ENCODE measurements around the gene RAF1. TPM values are rescaled to one million over a fixed set of nuclear protein-coding genes. Genes with fewer than 3 reads are reported as not detected.

The RAF1 gene
- total and polyA plus RNA-seq, 9 of the 15 experiments (the other 6 are each of a cell fraction or from before 2014, with no cell fraction given), result 28.0 to 183 (median 85.6) TPM

DNA sequence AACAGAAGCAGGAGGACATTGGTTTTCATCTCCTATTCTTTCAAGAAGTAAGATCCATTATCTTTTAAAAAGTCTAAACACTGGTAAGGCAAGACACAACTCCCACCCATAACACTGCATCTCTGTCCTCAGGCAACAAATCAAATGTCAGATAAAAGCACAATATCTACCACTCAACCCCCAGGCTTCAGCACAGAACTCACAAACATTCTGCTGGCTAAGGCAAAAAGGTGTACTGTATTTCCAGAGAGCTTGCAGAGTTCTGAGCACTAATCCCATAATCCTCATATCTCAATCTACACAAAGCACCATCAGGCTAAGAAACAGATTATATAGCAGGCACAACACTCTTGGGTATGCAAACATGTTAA, 20.9 kb downstream of the RAF1 start (continued):
- TF ChIP-seq, protein P1, sequence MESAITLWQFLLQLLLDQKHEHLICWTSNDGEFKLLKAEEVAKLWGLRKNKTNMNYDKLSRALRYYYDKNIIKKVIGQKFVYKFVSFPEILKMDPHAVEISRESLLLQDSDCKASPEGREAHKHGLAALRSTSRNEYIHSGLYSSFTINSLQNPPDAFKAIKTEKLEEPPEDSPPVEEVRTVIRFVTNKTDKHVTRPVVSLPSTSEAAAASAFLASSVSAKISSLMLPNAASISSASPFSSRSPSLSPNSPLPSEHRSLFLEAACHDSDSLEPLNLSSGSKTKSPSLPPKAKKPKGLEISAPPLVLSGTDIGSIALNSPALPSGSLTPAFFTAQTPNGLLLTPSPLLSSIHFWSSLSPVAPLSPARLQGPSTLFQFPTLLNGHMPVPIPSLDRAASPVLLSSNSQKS (CRISPR knock-in tag; IDR thresholded peaks at IDR 0.05), result no peak
- TF ChIP-seq, protein P2, sequence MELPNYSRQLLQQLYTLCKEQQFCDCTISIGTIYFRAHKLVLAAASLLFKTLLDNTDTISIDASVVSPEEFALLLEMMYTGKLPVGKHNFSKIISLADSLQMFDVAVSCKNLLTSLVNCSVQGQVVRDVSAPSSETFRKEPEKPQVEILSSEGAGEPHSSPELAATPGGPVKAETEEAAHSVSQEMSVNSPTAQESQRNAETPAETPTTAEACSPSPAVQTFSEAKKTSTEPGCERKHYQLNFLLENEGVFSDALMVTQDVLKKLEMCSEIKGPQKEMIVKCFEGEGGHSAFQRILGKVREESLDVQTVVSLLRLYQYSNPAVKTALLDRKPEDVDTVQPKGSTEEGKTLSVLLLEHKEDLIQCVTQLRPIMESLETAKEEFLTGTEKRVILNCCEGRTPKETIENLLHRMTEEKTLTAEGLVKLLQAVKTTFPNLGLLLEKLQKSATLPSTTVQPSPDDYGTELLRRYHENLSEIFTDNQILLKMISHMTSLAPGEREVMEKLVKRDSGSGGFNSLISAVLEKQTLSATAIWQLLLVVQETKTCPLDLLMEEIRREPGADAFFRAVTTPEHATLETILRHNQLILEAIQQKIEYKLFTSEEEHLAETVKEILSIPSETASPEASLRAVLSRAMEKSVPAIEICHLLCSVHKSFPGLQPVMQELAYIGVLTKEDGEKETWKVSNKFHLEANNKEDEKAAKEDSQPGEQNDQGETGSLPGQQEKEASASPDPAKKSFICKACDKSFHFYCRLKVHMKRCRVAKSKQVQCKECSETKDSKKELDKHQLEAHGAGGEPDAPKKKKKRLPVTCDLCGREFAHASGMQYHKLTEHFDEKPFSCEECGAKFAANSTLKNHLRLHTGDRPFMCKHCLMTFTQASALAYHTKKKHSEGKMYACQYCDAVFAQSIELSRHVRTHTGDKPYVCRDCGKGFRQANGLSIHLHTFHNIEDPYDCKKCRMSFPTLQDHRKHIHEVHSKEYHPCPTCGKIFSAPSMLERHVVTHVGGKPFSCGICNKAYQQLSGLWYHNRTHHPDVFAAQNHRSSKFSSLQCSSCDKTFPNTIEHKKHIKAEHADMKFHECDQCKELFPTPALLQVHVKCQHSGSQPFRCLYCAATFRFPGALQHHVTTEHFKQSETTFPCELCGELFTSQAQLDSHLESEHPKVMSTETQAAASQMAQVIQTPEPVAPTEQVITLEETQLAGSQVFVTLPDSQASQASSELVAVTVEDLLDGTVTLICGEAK (IDR thresholded peaks at IDR 0.05), result no peak
- TF ChIP-seq, protein P2 (CRISPR knock-in tag; IDR thresholded peaks at IDR 0.05), result no peak
- TF ChIP-seq SIX5 (IDR thresholded peaks at IDR 0.05; ENCODE audit: borderline replicate concordance in 1 of 2, insufficient read depth in 1 of 2, low read depth in 1 of 2, low read length in 2 of 2) (no peak), DPF2 (IDR thresholded peaks at IDR 0.05) (peak; percentile 59), HNRNPL (IDR thresholded peaks at IDR 0.05; ENCODE audit: low read depth, low read length) (no peak), MEIS2 (IDR thresholded peaks at IDR 0.05; ENCODE audit: partially characterized antibody) (peak; percentile 87), RBM22 (IDR thresholded peaks at IDR 0.05; ENCODE audit: low read depth, low read length, poor library complexity, severe bottlenecking) (no peak), SMARCE1 (IDR thresholded peaks at IDR 0.05) (no peak), PURB (CRISPR knock-in tag; IDR thresholded peaks at IDR 0.05; ENCODE audit: low read depth) (no peak), PPARD (CRISPR knock-in tag; IDR thresholded peaks at IDR 0.05) (no peak), ZNF146 (CRISPR knock-in tag; IDR thresholded peaks at IDR 0.05; ENCODE audit: unreplicated experiment) (no peak), CCNT2 (IDR thresholded peaks at IDR 0.05; ENCODE audit: borderline replicate concordance, extremely low read depth, insufficient read length, low read depth, low read length) (no peak)
- TF ChIP-seq, protein P3, sequence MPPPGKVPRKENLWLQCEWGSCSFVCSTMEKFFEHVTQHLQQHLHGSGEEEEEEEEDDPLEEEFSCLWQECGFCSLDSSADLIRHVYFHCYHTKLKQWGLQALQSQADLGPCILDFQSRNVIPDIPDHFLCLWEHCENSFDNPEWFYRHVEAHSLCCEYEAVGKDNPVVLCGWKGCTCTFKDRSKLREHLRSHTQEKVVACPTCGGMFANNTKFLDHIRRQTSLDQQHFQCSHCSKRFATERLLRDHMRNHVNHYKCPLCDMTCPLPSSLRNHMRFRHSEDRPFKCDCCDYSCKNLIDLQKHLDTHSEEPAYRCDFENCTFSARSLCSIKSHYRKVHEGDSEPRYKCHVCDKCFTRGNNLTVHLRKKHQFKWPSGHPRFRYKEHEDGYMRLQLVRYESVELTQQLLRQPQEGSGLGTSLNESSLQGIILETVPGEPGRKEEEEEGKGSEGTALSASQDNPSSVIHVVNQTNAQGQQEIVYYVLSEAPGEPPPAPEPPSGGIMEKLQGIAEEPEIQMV (tag; conservative IDR thresholded peaks at IDR 0.05; ENCODE audit: low read depth), result no peak
- TF ChIP-seq, protein P4, sequence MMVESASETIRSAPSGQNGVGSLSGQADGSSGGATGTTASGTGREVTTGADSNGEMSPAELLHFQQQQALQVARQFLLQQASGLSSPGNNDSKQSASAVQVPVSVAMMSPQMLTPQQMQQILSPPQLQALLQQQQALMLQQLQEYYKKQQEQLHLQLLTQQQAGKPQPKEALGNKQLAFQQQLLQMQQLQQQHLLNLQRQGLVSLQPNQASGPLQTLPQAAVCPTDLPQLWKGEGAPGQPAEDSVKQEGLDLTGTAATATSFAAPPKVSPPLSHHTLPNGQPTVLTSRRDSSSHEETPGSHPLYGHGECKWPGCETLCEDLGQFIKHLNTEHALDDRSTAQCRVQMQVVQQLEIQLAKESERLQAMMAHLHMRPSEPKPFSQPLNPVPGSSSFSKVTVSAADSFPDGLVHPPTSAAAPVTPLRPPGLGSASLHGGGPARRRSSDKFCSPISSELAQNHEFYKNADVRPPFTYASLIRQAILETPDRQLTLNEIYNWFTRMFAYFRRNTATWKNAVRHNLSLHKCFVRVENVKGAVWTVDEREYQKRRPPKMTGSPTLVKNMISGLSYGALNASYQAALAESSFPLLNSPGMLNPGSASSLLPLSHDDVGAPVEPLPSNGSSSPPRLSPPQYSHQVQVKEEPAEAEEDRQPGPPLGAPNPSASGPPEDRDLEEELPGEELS (CRISPR knock-in tag; IDR thresholded peaks at IDR 0.05; ENCODE audit: borderline replicate concordance), result no peak

All from K562 (cell line).